ENCODE measurements around the gene OSBPL3. TPM values are rescaled to one million over a fixed set of nuclear protein-coding genes. Genes with fewer than 3 reads are reported as not detected.

OSBPL3 gene
- total RNA-seq, 1 experiment from 2014 or later: 16.0 TPM

DNA sequence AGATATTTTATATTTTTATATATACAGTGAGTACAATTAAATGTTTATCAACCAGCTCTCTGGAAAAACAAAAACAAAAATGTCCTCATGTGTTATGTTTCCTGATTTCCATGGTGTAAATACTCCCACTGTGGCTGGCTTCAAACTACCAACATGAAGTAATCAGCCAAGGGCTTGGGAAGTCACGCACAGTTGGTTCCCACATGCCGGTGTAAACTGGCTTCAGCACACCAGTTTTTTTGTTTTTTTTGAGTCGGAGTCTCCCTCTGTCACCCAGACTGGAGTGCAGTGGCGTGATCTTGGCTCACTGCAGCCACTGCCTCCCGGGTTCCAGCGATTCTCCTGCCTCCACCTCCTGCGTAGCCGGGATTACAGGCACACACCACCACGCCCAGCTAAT lies 11.8 kb downstream of the OSBPL3 start:
- no peaks in the 10 kb centered on the region for H3K36me3 Mint-ChIP-seq
- ChIA-PET CTCF (no interaction called here), POLR2A (no interaction called here)
- no peaks in the 10 kb centered on the region for H3K9me3 Mint-ChIP-seq
- ATAC-seq (no peak), DNase-seq (ENCODE audit: low spot score) (no peak)
- H3K4me3 Mint-ChIP-seq: no peak overlapping the region
- peaks cover 51% of the 10 kb centered on the region for H3K4me1 Mint-ChIP-seq
- H3K27me3 Mint-ChIP-seq (ENCODE audit: low read depth): no peaks in the 10 kb centered on the region
- TF ChIP-seq ETV6 (CRISPR knock-in tag; IDR thresholded peaks at IDR 0.05): no peak
- no peak for TF ChIP-seq NFYB (CRISPR knock-in tag; conservative IDR thresholded peaks at IDR 0.05; ENCODE audit: low read depth)
- no peak for TF ChIP-seq ZNF317 (CRISPR knock-in tag; IDR thresholded peaks at IDR 0.05; ENCODE audit: borderline replicate concordance, low read depth)
- TF ChIP-seq, protein P1, sequence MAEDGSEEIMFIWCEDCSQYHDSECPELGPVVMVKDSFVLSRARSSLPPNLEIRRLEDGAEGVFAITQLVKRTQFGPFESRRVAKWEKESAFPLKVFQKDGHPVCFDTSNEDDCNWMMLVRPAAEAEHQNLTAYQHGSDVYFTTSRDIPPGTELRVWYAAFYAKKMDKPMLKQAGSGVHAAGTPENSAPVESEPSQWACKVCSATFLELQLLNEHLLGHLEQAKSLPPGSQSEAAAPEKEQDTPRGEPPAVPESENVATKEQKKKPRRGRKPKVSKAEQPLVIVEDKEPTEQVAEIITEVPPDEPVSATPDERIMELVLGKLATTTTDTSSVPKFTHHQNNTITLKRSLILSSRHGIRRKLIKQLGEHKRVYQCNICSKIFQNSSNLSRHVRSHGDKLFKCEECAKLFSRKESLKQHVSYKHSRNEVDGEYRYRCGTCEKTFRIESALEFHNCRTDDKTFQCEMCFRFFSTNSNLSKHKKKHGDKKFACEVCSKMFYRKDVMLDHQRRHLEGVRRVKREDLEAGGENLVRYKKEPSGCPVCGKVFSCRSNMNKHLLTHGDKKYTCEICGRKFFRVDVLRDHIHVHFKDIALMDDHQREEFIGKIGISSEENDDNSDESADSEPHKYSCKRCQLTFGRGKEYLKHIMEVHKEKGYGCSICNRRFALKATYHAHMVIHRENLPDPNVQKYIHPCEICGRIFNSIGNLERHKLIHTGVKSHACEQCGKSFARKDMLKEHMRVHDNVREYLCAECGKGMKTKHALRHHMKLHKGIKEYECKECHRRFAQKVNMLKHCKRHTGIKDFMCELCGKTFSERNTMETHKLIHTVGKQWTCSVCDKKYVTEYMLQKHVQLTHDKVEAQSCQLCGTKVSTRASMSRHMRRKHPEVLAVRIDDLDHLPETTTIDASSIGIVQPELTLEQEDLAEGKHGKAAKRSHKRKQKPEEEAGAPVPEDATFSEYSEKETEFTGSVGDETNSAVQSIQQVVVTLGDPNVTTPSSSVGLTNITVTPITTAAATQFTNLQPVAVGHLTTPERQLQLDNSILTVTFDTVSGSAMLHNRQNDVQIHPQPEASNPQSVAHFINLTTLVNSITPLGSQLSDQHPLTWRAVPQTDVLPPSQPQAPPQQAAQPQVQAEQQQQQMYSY (CRISPR knock-in tag; IDR thresholded peaks at IDR 0.05): no peak
- H3K27ac Mint-ChIP-seq: no peak overlapping the region

DNA sequence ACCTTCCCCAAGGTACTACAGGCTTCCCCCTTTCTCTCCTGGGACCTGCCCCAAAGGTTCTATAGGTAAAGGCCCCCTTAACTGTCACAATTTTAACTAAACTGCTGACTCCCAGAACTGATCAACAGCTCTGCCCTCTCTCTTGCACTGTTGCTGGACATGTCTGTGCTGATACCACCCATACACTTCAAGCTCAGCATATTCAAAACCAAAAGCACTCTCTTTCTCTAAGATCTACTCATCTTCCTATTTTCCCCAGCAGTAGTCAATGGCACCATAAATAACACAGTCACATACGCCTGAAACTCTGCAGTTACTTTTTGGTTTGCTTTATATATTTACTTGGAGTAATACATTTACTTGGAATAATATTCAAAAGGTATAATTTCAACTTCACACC lies 12.3 kb downstream of the OSBPL3 start:
- Mint-ChIP-seq H3K27me3 (ENCODE audit: low read depth) (no peaks in the 10 kb centered on the region), H3K27ac (no peak overlapping the region; the same call in 1 of the 2 replicates), H3K36me3 (no peaks in the 10 kb centered on the region), H3K4me1 (peaks cover 51% of the 10 kb centered on the region), H3K9me3 (no peaks in the 10 kb centered on the region), H3K4me3 (no peak overlapping the region)
- ATAC-seq (no peak), DNase-seq (ENCODE audit: low spot score) (no peak)
- CTCF ChIA-PET: interaction anchor here (1.2 kb wide), 1 partner anchor 12 kb away, joined by 3 read pairs; the partner anchor contains the start of gene OSBPL3
- POLR2A ChIA-PET: no interaction called here
- TF ChIP-seq ZBTB21 (CRISPR knock-in tag; IDR thresholded peaks at IDR 0.05; ENCODE audit: borderline replicate concordance) (no peak), NR3C1 (CRISPR knock-in tag; conservative IDR thresholded peaks at IDR 0.05; ENCODE audit: low read depth) (no peak), CREM (CRISPR knock-in tag; IDR thresholded peaks at IDR 0.05) (no peak), RELA (CRISPR knock-in tag; IDR thresholded peaks at IDR 0.05; ENCODE audit: borderline replicate concordance) (no peak), NR1H2 (CRISPR knock-in tag; IDR thresholded peaks at IDR 0.05) (no peak), JUN (CRISPR knock-in tag; IDR thresholded peaks at IDR 0.05) (no peak), ETV6 (CRISPR knock-in tag; IDR thresholded peaks at IDR 0.05) (no peak), CBFB (CRISPR knock-in tag; IDR thresholded peaks at IDR 0.05; ENCODE audit: low read depth) (no peak), FOXJ3 (CRISPR knock-in tag; IDR thresholded peaks at IDR 0.05; ENCODE audit: borderline replicate concordance) (no peak), HMGA2 (CRISPR knock-in tag; IDR thresholded peaks at IDR 0.05) (no peak)
- TF ChIP-seq, protein P2, sequence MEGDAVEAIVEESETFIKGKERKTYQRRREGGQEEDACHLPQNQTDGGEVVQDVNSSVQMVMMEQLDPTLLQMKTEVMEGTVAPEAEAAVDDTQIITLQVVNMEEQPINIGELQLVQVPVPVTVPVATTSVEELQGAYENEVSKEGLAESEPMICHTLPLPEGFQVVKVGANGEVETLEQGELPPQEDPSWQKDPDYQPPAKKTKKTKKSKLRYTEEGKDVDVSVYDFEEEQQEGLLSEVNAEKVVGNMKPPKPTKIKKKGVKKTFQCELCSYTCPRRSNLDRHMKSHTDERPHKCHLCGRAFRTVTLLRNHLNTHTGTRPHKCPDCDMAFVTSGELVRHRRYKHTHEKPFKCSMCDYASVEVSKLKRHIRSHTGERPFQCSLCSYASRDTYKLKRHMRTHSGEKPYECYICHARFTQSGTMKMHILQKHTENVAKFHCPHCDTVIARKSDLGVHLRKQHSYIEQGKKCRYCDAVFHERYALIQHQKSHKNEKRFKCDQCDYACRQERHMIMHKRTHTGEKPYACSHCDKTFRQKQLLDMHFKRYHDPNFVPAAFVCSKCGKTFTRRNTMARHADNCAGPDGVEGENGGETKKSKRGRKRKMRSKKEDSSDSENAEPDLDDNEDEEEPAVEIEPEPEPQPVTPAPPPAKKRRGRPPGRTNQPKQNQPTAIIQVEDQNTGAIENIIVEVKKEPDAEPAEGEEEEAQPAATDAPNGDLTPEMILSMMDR (IDR thresholded peaks at IDR 0.05): no peak
- TF ChIP-seq, protein P3, sequence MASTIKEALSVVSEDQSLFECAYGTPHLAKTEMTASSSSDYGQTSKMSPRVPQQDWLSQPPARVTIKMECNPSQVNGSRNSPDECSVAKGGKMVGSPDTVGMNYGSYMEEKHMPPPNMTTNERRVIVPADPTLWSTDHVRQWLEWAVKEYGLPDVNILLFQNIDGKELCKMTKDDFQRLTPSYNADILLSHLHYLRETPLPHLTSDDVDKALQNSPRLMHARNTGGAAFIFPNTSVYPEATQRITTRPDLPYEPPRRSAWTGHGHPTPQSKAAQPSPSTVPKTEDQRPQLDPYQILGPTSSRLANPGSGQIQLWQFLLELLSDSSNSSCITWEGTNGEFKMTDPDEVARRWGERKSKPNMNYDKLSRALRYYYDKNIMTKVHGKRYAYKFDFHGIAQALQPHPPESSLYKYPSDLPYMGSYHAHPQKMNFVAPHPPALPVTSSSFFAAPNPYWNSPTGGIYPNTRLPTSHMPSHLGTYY (CRISPR knock-in tag; IDR thresholded peaks at IDR 0.05): no peak
- TF ChIP-seq, protein P4, sequence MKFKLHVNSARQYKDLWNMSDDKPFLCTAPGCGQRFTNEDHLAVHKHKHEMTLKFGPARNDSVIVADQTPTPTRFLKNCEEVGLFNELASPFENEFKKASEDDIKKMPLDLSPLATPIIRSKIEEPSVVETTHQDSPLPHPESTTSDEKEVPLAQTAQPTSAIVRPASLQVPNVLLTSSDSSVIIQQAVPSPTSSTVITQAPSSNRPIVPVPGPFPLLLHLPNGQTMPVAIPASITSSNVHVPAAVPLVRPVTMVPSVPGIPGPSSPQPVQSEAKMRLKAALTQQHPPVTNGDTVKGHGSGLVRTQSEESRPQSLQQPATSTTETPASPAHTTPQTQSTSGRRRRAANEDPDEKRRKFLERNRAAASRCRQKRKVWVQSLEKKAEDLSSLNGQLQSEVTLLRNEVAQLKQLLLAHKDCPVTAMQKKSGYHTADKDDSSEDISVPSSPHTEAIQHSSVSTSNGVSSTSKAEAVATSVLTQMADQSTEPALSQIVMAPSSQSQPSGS (CRISPR knock-in tag; IDR thresholded peaks at IDR 0.05; ENCODE audit: borderline replicate concordance, low read depth): no peak
- TF ChIP-seq, protein P5, sequence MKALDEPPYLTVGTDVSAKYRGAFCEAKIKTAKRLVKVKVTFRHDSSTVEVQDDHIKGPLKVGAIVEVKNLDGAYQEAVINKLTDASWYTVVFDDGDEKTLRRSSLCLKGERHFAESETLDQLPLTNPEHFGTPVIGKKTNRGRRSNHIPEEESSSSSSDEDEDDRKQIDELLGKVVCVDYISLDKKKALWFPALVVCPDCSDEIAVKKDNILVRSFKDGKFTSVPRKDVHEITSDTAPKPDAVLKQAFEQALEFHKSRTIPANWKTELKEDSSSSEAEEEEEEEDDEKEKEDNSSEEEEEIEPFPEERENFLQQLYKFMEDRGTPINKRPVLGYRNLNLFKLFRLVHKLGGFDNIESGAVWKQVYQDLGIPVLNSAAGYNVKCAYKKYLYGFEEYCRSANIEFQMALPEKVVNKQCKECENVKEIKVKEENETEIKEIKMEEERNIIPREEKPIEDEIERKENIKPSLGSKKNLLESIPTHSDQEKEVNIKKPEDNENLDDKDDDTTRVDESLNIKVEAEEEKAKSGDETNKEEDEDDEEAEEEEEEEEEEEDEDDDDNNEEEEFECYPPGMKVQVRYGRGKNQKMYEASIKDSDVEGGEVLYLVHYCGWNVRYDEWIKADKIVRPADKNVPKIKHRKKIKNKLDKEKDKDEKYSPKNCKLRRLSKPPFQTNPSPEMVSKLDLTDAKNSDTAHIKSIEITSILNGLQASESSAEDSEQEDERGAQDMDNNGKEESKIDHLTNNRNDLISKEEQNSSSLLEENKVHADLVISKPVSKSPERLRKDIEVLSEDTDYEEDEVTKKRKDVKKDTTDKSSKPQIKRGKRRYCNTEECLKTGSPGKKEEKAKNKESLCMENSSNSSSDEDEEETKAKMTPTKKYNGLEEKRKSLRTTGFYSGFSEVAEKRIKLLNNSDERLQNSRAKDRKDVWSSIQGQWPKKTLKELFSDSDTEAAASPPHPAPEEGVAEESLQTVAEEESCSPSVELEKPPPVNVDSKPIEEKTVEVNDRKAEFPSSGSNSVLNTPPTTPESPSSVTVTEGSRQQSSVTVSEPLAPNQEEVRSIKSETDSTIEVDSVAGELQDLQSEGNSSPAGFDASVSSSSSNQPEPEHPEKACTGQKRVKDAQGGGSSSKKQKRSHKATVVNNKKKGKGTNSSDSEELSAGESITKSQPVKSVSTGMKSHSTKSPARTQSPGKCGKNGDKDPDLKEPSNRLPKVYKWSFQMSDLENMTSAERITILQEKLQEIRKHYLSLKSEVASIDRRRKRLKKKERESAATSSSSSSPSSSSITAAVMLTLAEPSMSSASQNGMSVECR (CRISPR knock-in tag; IDR thresholded peaks at IDR 0.05; ENCODE audit: borderline replicate concordance): no peak
- TF ChIP-seq, protein P6, sequence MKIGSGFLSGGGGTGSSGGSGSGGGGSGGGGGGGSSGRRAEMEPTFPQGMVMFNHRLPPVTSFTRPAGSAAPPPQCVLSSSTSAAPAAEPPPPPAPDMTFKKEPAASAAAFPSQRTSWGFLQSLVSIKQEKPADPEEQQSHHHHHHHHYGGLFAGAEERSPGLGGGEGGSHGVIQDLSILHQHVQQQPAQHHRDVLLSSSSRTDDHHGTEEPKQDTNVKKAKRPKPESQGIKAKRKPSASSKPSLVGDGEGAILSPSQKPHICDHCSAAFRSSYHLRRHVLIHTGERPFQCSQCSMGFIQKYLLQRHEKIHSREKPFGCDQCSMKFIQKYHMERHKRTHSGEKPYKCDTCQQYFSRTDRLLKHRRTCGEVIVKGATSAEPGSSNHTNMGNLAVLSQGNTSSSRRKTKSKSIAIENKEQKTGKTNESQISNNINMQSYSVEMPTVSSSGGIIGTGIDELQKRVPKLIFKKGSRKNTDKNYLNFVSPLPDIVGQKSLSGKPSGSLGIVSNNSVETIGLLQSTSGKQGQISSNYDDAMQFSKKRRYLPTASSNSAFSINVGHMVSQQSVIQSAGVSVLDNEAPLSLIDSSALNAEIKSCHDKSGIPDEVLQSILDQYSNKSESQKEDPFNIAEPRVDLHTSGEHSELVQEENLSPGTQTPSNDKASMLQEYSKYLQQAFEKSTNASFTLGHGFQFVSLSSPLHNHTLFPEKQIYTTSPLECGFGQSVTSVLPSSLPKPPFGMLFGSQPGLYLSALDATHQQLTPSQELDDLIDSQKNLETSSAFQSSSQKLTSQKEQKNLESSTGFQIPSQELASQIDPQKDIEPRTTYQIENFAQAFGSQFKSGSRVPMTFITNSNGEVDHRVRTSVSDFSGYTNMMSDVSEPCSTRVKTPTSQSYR (CRISPR knock-in tag; IDR thresholded peaks at IDR 0.05): no peak
